HFFc6 (cell line): ENCODE measurements around the gene SERPINB8. TPM values are rescaled to one million over a fixed set of nuclear protein-coding genes. Genes with fewer than 3 reads are reported as not detected.

Experiments
- DNase-seq: peaks from one replicate; pipeline ENCODE4 v3.0.0-alpha.2; 2018
- H3K27ac Mint-ChIP-seq: 2 replicates; pipeline ENCODE4 v1.8.0; 2020; ENCODE audit warnings: mild to moderate bottlenecking, mixed read lengths
- H3K27me3 Mint-ChIP-seq: 2 replicates; pipeline ENCODE4 v1.8.0; 2021; ENCODE audit warnings: mild to moderate bottlenecking, moderate library complexity, mixed read lengths; ENCODE audit not compliant: insufficient read depth
- H3K36me3 Mint-ChIP-seq: 2 replicates; pipeline ENCODE4 v1.8.0; 2021; ENCODE audit warnings: low read depth, mixed read lengths
- H3K4me1 Mint-ChIP-seq: 2 replicates; pipeline ENCODE4 v1.8.0; 2020; ENCODE audit warnings: low read depth, mixed read lengths
- H3K4me3 Mint-ChIP-seq: 2 replicates; pipeline ENCODE4 v1.8.0; 2020; ENCODE audit warnings: mild to moderate bottlenecking, moderate library complexity, mixed read lengths
- H3K9me3 Mint-ChIP-seq: 2 replicates; pipeline ENCODE4 v1.8.0; 2020; ENCODE audit warnings: mild to moderate bottlenecking, mixed read lengths
- total RNA-seq, 6 experiments: library from RNA; stranded (reverse); fragmentation: NEBNext Ultra II Directional; extraction: Animal tissue kit (Norgen Biotek cat#: 25700); gene quantifications; 2 replicates in 1 of 6; 3 replicates in 5 of 6; pipeline ENCODE4 v1.2.3, GENCODE V29; 2021
- TF ChIP-seq, protein P1 (sequence below): fragments of 200-600 bp; sonication (generic); IDR thresholded peaks from 2 replicates; pipeline ENCODE4 v1.5.0; 2021; ENCODE audit warnings: antibody characterized with exemption, mild to moderate bottlenecking

The SERPINB8 gene
- total RNA-seq, 6 experiments from 2014 or later: 32.6 to 42.9 (median 36.9) TPM

DNA sequence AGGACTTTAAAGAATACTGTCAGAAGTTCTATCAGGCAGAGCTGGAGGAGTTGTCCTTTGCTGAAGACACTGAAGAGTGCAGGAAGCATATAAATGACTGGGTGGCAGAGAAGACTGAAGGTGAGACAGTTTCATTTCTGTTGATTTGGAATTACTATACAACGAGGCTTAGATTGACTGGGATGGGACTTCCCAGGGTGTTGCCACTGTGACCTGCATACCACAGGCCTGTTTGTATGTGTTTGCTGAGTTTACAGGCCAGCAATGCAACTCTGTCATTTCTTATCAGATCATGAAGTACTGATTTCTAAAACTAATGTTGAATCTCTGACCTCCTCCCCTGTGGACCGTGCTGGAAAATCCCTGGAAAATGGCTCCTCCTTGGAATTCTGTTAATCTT, 11.8 kb downstream of the SERPINB8 start:
- Mint-ChIP-seq H3K9me3 (no peaks in the 10 kb centered on the region), H3K4me3 (no peak overlapping the region), H3K27me3 (no peaks in the 10 kb centered on the region), H3K36me3 (peaks cover 29% of the 10 kb centered on the region), H3K4me1 (peaks cover 23% of the 10 kb centered on the region), H3K27ac (no peak overlapping the region)
- TF ChIP-seq, protein P1, sequence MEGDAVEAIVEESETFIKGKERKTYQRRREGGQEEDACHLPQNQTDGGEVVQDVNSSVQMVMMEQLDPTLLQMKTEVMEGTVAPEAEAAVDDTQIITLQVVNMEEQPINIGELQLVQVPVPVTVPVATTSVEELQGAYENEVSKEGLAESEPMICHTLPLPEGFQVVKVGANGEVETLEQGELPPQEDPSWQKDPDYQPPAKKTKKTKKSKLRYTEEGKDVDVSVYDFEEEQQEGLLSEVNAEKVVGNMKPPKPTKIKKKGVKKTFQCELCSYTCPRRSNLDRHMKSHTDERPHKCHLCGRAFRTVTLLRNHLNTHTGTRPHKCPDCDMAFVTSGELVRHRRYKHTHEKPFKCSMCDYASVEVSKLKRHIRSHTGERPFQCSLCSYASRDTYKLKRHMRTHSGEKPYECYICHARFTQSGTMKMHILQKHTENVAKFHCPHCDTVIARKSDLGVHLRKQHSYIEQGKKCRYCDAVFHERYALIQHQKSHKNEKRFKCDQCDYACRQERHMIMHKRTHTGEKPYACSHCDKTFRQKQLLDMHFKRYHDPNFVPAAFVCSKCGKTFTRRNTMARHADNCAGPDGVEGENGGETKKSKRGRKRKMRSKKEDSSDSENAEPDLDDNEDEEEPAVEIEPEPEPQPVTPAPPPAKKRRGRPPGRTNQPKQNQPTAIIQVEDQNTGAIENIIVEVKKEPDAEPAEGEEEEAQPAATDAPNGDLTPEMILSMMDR: no peak
- DNase-seq: no peak

DNA sequence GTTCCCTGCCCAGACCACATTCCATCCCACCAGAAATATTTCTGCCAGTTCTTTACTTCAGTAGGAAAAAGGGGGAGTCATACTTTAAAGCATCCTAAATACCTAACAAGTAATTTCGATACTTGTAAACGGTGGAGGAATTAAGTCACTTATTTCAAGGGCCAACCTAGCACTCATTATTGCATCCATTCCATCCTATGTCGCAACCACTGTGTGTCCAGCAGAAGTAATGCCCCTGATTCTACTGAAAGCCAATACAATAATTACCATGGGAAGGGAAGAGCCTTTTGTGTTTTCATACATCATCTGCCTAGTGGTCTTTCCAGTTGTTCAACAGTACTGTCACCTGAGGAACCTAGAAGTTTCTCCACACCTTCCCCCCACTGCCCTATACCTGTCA, 12.5 kb downstream of the SERPINB8 start:
- no peaks in the 10 kb centered on the region for H3K9me3 Mint-ChIP-seq
- H3K4me1 Mint-ChIP-seq: peaks cover 23% of the 10 kb centered on the region
- no peak overlapping the region for H3K4me3 Mint-ChIP-seq
- H3K36me3 Mint-ChIP-seq: peaks cover 29% of the 10 kb centered on the region
- TF ChIP-seq, protein P1: no peak
- no peaks in the 10 kb centered on the region for H3K27me3 Mint-ChIP-seq
- H3K27ac Mint-ChIP-seq: no peak overlapping the region
- DNase-seq: no peak

DNA sequence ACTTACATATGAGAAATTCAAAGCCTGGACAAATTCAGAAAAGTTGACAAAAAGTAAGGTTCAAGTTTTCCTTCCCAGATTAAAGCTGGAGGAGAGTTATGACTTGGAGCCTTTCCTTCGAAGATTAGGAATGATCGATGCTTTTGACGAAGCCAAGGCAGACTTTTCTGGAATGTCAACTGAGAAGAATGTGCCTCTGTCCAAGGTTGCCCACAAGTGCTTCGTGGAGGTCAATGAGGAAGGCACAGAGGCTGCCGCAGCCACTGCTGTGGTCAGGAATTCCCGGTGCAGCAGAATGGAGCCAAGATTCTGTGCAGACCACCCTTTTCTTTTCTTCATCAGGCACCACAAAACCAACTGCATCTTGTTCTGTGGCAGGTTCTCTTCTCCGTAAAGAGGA, 17.0 kb downstream of the SERPINB8 start:
- no peak overlapping the region for H3K4me3 Mint-ChIP-seq
- no peak for DNase-seq
- H3K27me3 Mint-ChIP-seq: no peaks in the 10 kb centered on the region
- peaks cover 14% of the 10 kb centered on the region for H3K4me1 Mint-ChIP-seq
- H3K36me3 Mint-ChIP-seq: peaks cover 21% of the 10 kb centered on the region
- TF ChIP-seq, protein P1: no peak
- H3K9me3 Mint-ChIP-seq: no peaks in the 10 kb centered on the region
- H3K27ac Mint-ChIP-seq: no peak overlapping the region

DNA sequence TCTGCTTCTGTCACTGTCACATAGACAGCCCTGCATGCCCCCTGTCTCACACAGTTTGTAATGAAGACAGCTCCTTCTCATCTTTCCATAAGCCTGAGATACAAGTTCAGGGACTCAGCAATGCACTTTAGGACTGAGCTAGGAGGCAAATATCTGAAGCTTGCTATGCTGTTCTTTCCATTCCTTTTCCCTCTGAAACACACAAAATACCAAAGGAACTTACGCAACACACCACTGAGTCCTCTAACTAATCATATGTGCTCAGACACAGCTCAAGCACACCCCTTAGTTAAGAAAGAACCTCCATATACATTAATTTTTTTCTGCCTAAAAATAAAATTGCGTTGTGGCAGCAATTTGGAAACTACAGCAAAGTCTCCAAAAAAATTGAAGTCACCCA, 17.9 kb downstream of the SERPINB8 start:
- Mint-ChIP-seq H3K27me3 (no peaks in the 10 kb centered on the region), H3K4me1 (peaks cover 16% of the 10 kb centered on the region), H3K36me3 (peaks cover 15% of the 10 kb centered on the region), H3K4me3 (no peak overlapping the region), H3K27ac (no peak overlapping the region), H3K9me3 (no peaks in the 10 kb centered on the region)
- no peak for DNase-seq
- TF ChIP-seq, protein P1: no peak

DNA sequence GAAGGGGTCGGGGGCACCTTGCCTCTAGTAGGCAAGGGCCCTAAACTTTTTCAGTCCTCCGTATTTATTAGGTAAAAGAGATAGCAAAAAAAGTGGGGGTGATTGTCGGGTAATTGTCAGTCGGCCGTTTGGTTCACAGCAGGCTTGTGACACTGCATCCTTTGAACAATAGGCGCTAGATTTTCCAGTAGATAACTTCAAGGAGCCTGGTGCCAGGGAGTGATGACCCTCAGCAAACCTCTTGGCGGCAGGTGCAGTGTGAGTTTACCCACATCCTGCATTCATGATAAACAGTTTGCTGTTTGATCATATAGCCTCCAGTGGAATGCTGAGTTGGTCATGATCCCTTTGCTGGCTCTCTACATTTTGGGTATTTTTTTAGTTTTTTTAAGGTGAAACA, 22.9 kb downstream of the SERPINB8 start:
- no peaks in the 10 kb centered on the region; the same call in 1 of the 2 replicates for H3K36me3 Mint-ChIP-seq
- H3K9me3 Mint-ChIP-seq: no peaks in the 10 kb centered on the region; the same call in 1 of the 2 replicates
- H3K27ac Mint-ChIP-seq: no peak overlapping the region
- H3K4me1 Mint-ChIP-seq: peaks cover 28% of the 10 kb centered on the region
- no peaks in the 10 kb centered on the region; the same call in 1 of the 2 replicates for H3K27me3 Mint-ChIP-seq
- DNase-seq: no peak
- H3K4me3 Mint-ChIP-seq: no peak overlapping the region
- TF ChIP-seq, protein P1: no peak
